GM12865 (cell line): Measurements from ENCODE around the gene TCF7L2.

Experiments used
- DNase-seq: peaks from one replicate; pipeline ENCODE4 v3.0.0; 2010; ENCODE audit warnings: low read depth
- H3K4me3 ChIP-seq: 2 replicates; pipeline ENCODE4 v1.5.1; 2011; ENCODE audit warnings: mild to moderate bottlenecking, low read depth, low read length, control low read depth
- CTCF ChIP-seq: IDR thresholded peaks from 2 replicates; pipeline ENCODE4 v1.5.1; 2011; ENCODE audit warnings: low read length, control low read depth, low read depth, inconsistent platforms; ENCODE audit not compliant: insufficient read depth; ENCODE audit errors: missing control alignments

TCF7L2 gene

DNA sequence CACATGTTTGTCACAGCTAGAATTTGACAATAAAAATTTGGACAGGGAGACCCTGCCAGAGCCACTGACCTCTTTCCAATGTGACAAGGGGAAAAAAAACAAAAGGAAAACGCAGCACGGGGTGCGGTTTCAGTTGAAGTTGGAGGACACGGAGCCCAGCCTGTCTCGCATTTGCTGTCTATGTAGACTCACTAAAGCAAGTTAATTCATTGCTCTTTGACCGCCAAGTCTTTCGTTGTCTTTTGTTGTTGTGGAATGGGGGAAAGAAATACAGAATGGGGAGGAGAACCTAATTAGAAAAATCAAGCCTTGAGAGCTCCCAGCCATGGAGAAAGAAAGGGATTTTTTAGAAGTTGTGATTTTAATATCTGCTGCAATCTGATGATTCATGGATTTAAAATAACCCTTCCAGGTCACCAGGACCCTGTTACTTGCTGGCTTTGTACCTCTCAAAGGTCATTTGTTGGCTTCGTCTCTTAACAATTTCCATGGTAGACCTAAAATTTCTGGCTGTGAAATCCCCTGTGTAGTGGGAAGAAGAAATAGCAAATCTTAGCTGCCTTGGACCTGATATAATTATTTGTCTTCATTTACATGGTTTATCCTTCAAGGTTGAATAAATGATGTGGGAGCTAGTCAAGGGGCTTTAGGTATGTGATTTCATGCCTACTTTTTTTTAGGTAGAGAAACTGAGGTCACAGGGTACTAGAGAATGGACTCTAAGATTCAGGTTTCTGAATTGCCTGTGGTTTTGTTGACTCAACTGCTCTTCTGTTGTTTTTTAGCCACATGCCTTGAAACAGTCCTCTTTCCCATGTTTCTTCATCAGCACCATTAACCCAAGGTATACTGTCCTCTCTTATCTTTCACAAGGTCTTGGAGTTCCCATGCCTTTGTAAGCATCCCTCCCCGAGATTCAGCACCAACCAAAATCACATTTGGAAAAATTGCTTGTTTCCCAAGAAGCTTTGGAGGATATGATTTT, 78.7 kb downstream of the TCF7L2 start:
- no peak overlapping the region for H3K4me3 ChIP-seq
- DNase-seq, result no peak

DNA sequence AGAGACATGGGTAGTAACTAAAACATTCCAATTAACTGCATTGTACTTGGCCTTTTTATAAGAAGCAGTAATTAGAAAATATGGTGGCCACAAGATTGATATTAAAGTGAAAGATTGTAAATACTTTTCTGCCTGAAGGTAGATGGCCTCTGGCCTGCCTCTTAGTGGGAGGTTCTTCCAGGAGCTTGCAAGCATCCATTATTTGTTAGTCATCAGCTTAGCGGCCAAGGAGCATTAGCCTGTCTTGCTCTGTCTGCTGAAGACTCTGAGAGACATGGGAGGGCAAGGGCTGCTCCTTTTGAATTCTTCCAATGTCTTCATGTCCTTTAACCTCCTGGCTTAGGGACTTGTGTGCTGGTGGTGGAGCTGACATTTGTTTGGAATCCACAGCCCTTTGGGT, 80.4 kb downstream of the TCF7L2 start:
- TF ChIP-seq CTCF, result no peak
- no peak overlapping the region for H3K4me3 ChIP-seq
- no peak for DNase-seq

More for the DNA sequence above, 78.7 kb downstream of the TCF7L2 start:
- no peak for TF ChIP-seq CTCF

DNA sequence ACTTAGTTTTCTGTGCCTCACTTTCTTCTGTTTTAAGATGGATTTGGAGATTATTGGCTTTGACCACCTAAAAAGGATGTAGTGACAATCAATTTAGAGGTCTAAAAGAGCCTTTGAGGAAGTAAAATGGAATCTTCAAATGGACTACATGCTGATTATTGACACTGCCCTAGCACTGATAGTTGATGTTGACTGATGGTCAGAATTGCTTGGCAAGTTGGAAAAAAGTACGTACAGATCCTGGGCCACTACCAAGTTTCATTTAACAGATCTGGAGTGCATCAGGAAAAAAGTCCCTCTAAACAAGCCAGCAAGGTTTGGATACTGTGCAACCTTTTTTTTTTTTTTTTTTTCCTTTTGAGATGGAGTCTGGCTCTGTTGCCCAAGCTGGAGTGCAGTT, 81.1 kb downstream of the TCF7L2 start:
- no peak overlapping the region for H3K4me3 ChIP-seq
- DNase-seq, result no peak

DNA sequence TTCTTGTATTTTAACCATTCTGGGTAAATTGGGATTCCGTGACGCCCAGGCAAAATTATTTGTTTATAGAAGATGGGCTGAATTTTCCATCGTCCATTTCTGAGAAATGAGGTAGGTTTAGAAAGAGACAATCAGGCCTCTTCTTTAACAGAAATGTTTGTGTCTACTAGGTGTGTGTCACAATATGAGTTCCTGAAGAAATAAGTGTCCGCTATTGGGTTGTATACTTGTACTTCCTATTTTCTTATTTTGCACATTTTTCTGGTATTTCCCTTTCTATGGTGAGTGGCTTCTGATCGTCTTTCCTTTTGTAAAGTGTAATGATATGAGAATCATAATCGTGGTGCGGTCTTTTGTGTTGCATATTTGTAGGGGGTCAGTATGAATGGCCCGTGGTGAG, 83.9 kb downstream of the TCF7L2 start:
- H3K4me3 ChIP-seq, result no peak overlapping the region
- no peak for TF ChIP-seq CTCF
- no peak for DNase-seq

More for the DNA sequence above, 81.1 kb downstream of the TCF7L2 start:
- no peak for TF ChIP-seq CTCF

DNA sequence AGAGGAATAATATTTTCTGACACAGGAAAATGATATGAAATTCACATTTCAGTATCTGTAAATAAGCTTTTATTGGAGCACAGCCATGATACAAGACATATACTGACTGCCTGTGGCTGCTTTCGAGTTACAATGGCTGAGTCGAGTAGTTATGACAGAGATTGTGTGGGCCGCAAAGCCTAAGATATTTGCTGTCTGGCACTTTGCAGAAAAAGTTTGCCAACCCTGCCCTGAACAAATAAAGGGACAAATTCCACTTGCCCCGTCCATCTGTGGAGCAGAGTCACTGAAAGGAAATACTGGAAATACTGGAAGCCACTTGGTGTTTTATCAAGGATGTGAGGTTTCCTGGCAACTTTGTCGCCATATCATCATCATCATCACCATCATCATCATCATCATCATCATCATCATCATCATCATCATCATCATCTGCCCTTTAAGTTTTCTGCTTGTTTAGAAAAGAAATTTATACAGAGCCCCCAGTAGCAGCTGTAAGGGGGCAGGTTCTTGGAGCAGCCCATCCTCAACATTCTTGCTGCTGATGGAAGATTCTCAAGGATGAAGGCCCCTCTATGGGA, 85.8 kb downstream of the TCF7L2 start:
- no peak for DNase-seq
- no peak for TF ChIP-seq CTCF
- H3K4me3 ChIP-seq, result no peak overlapping the region

GRCh38 chr10:113036619-113037018, 86.6 kb downstream of the TCF7L2 start:
- no peak for DNase-seq
- no peak for TF ChIP-seq CTCF
- no peak overlapping the region for H3K4me3 ChIP-seq
